PC-3 (cell line): ENCODE measurements around the gene CD86. TPM values are rescaled to one million over a fixed set of nuclear protein-coding genes. Genes with fewer than 3 reads are reported as not detected.

Experiments
- ATAC-seq: fragments of 200-7000 bp; cut with Tn5 transposase; 2 replicates; pipeline ENCODE4 v1.9.1; 2020; ENCODE audit warnings: mild to moderate bottlenecking, moderate library complexity
- BruUV-seq: library from RNA; stranded (reverse); fragments of 400-500 nt; replicated peaks from 2 replicates; lab custom pipeline; 2021; lab: Mats Ljungman, UMichigan
- CTCF ChIA-PET: fragments of 300-600 bp; sonication (Branson Sonifier 250); formaldehyde crosslinking; loops from one replicate; lab custom pipeline; 2022; ENCODE audit warnings: antibody characterized with exemption; lab: Charles Lee
- POLR2A ChIA-PET: fragments of 300-600 bp; sonication (Branson Sonifier 250); formaldehyde crosslinking; loops from one replicate; lab custom pipeline; 2022; ENCODE audit warnings: antibody characterized with exemption; ENCODE audit not compliant: unreplicated experiment; lab: Charles Lee
- DNase-seq: peaks from one replicate; pipeline ENCODE4 v3.0.0-alpha.2; 2015
- H2AFZ ChIP-seq: fragments of 300-600 bp; sonication (generic); 2 replicates; pipeline ENCODE4 v1.6.0; 2016; ENCODE audit warnings: antibody characterized with exemption, low read length
- H3F3A ChIP-seq: fragments of 300-600 bp; sonication (generic); one replicate; pipeline ENCODE4 v1.6.0; 2017; ENCODE audit warnings: antibody characterized with exemption, low read length, control low read depth, mild to moderate bottlenecking; ENCODE audit not compliant: unreplicated experiment
- H3K27ac ChIP-seq: fragments of 300-600 bp; sonication (generic); 2 replicates; pipeline ENCODE4 v1.5.1; 2016; ENCODE audit warnings: mild to moderate bottlenecking, low read length
- H3K27me3 ChIP-seq: fragments of 300-600 bp; sonication (generic); 2 replicates; pipeline ENCODE4 v1.6.1; 2016; ENCODE audit warnings: low read length, mixed read lengths
- H3K36me3 ChIP-seq: fragments of 300-600 bp; sonication (generic); 2 replicates; pipeline ENCODE4 v1.6.1; 2016; ENCODE audit warnings: low read depth, mixed run types, low read length, mixed read lengths
- H3K4me1 ChIP-seq: fragments of 300-600 bp; sonication (generic); 2 replicates; pipeline ENCODE4 v1.5.1; 2016; ENCODE audit warnings: low read length; ENCODE audit not compliant: insufficient read depth
- H3K4me2 ChIP-seq: fragments of 300-600 bp; sonication (generic); 2 replicates; pipeline ENCODE4 v1.6.0; 2016; ENCODE audit warnings: low read length
- H3K4me3 ChIP-seq: fragments of 300-600 bp; sonication (generic); 2 replicates; pipeline ENCODE4 v1.5.1; 2016; ENCODE audit warnings: mild to moderate bottlenecking, low read length, mixed read lengths
- H3K79me2 ChIP-seq: fragments of 300-600 bp; sonication (generic); 2 replicates; pipeline ENCODE4 v1.6.1; 2017; ENCODE audit warnings: low read length, mixed read lengths
- H3K9ac ChIP-seq: fragments of 300-600 bp; sonication (generic); 2 replicates; pipeline ENCODE4 v1.6.0; 2016; ENCODE audit warnings: mild to moderate bottlenecking, low read length
- H3K9me2 ChIP-seq: fragments of 300-600 bp; sonication (generic); replicated peaks from 2 replicates; pipeline ENCODE4 v1.6.1; 2016; ENCODE audit warnings: mixed run types, low read length, mixed read lengths
- H3K9me3 ChIP-seq: fragments of 300-600 bp; sonication (generic); 2 replicates; pipeline ENCODE4 v1.6.1; 2016; ENCODE audit warnings: low read length, mixed read lengths
- H4K20me1 ChIP-seq: fragments of 300-600 bp; sonication (generic); 2 replicates; pipeline ENCODE4 v1.6.1; 2016; ENCODE audit warnings: low read length, mixed read lengths
- EZH2 ChIP-seq: fragments of 300-600 bp; sonication (generic); IDR thresholded peaks from one replicate; pipeline ENCODE4 v1.6.1; 2017; ENCODE audit warnings: antibody characterized with exemption, mild to moderate bottlenecking, low read length; ENCODE audit not compliant: unreplicated experiment
- EZH2phosphoT487 ChIP-seq: fragments of 300-600 bp; sonication (generic); IDR thresholded peaks from 2 replicates; pipeline ENCODE4 v1.6.1; 2018; ENCODE audit warnings: mild to moderate bottlenecking, antibody characterized with exemption, low read length, borderline replicate concordance
- intact Hi-C: fragments of 100-400 bp; cut with micrococcal nuclease; formaldehyde crosslinking; loops from 2 replicates; pipeline ENCODE4 v1.9.0; 2023
- total RNA-seq: library from RNA; depleted of rRNA; stranded (reverse); fragments of >200 nt; gene quantifications from 2 replicates; pipeline ENCODE4 v1.2.3, GENCODE V29; 2014
- TF ChIP-seq, protein P1 (sequence below): fragments of 300-600 bp; sonication (generic); conservative IDR thresholded peaks from 2 replicates; pipeline ENCODE4 v1.5.1; 2017; ENCODE audit warnings: antibody characterized with exemption, low read depth, mild to moderate bottlenecking, low read length

CD86 gene
- total RNA-seq, 1 experiment from 2014 or later = 0.07 TPM

GRCh38 chr3:122058294-122058693 is 3.1 kb downstream of the CD86 start:
- Histone ChIP-seq H2AFZ (no peak overlapping the region), H3F3A (no peaks in the 10 kb centered on the region), H3K4me2 (no peak overlapping the region), H3K9ac (no peak overlapping the region), H3K27ac (no peak overlapping the region), H3K4me3 (no peak overlapping the region), H3K27me3 (no peaks in the 10 kb centered on the region), H3K79me2 (no peaks in the 10 kb centered on the region), H4K20me1 (no peaks in the 10 kb centered on the region), H3K9me3 (no peaks in the 10 kb centered on the region), H3K36me3 (no peaks in the 10 kb centered on the region), H3K9me2 (no peaks in the 10 kb centered on the region), H3K4me1 (no peaks in the 10 kb centered on the region)
- DNase-seq (no peak), ATAC-seq (no peak)
- intact Hi-C loops = no loop called here
- POLR2A ChIA-PET = no interaction called here
- CTCF ChIA-PET = no interaction called here
- no TSS peak for BruUV-seq
- TF ChIP-seq EZH2phosphoT487 = no peak

DNA sequence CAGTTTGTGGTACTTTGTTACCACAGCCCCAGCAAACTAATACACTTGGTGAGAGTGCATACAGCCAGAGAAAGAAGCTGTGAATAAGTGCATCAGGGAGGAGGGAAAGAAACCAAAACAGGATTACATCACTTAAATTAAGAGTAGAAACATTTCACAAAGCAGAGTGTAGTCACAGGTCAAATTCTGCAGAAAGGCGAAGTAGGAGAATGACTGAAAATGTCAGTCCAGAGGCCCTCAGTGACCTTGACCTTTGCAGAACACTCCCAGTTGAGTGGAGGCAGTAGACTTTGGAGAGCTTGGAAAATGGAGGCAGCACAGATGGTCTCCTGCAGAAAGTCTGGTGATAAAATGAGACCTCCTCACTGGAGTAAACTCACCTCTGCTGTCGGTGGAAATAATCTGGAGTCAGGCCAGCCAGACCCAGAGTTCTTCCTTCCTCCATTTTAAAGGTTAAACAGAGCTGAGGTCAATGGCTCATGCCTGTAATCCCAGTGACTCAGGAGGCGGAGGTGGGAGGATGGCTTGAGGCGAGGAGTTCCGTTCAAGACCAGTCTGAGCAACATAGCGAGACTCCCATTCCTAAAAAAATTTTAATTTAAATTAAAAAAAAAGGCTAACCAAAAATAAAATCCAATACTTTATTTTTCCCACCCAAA is 5.0 kb downstream of the CD86 start:
- TF ChIP-seq, protein P1, sequence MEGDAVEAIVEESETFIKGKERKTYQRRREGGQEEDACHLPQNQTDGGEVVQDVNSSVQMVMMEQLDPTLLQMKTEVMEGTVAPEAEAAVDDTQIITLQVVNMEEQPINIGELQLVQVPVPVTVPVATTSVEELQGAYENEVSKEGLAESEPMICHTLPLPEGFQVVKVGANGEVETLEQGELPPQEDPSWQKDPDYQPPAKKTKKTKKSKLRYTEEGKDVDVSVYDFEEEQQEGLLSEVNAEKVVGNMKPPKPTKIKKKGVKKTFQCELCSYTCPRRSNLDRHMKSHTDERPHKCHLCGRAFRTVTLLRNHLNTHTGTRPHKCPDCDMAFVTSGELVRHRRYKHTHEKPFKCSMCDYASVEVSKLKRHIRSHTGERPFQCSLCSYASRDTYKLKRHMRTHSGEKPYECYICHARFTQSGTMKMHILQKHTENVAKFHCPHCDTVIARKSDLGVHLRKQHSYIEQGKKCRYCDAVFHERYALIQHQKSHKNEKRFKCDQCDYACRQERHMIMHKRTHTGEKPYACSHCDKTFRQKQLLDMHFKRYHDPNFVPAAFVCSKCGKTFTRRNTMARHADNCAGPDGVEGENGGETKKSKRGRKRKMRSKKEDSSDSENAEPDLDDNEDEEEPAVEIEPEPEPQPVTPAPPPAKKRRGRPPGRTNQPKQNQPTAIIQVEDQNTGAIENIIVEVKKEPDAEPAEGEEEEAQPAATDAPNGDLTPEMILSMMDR = no peak
- TF ChIP-seq EZH2phosphoT487 = no peak
- no peak for TF ChIP-seq EZH2
- Histone ChIP-seq H2AFZ (no peak overlapping the region), H3K9me3 (no peaks in the 10 kb centered on the region), H3K4me1 (no peaks in the 10 kb centered on the region), H3K4me3 (no peak overlapping the region), H3K36me3 (no peaks in the 10 kb centered on the region), H3K9me2 (no peaks in the 10 kb centered on the region), H3K4me2 (no peak overlapping the region), H3F3A (no peaks in the 10 kb centered on the region), H4K20me1 (no peaks in the 10 kb centered on the region), H3K9ac (no peak overlapping the region), H3K27me3 (no peaks in the 10 kb centered on the region), H3K27ac (no peak overlapping the region), H3K79me2 (no peaks in the 10 kb centered on the region)
- DNase-seq (no peak), ATAC-seq (no peak)
- intact Hi-C loops = no loop called here
- no TSS peak for BruUV-seq
- CTCF ChIA-PET = no interaction called here
- POLR2A ChIA-PET = no interaction called here

DNA sequence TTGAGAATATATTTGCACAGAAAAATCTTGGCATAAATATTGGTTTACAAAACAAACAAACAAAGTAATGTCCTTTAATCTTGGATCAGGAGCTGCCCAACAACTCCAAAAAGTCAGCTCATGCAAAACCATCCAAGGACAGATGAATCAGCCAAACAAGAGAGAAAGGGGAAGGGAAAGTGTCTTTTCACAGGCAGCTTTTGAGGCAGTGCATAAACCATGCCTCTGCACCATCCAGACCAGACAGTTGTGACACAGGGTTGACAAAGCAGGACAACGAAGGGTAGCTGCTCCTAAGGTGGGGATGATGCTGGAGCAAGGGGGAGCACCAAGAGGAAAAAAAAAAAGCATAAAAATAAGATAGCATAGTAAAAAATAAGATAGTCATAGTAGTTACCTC is 8.7 kb downstream of the CD86 start:
- no peak for ATAC-seq
- H3K4me2 ChIP-seq = no peak overlapping the region
- DNase-seq = no peak
- H3K36me3 ChIP-seq = no peaks in the 10 kb centered on the region
- H3K4me1 ChIP-seq = no peaks in the 10 kb centered on the region
- no peak overlapping the region for H2AFZ ChIP-seq
- H3K4me3 ChIP-seq = no peak overlapping the region
- CTCF ChIA-PET = interaction anchor here (0.6 kb wide), 1 partner anchor 74 kb away, joined by 4 read pairs; no protein-coding TSS in a partner anchor
- no peak overlapping the region for H3K27ac ChIP-seq
- intact Hi-C loops = no loop called here
- H3K9me3 ChIP-seq = no peaks in the 10 kb centered on the region
- no peaks in the 10 kb centered on the region for H3F3A ChIP-seq
- BruUV-seq = no TSS peak
- no peaks in the 10 kb centered on the region for H3K27me3 ChIP-seq
- H4K20me1 ChIP-seq = no peaks in the 10 kb centered on the region
- no peaks in the 10 kb centered on the region for H3K9me2 ChIP-seq
- H3K9ac ChIP-seq = no peak overlapping the region
- TF ChIP-seq EZH2 (no peak), EZH2phosphoT487 (no peak)
- TF ChIP-seq, protein P1 = no peak
- H3K79me2 ChIP-seq = no peaks in the 10 kb centered on the region
- POLR2A ChIA-PET = no interaction called here
